ENCODE measurements around the gene NFU1. TPM values are rescaled to one million over a fixed set of nuclear protein-coding genes. Genes with fewer than 3 reads are reported as not detected.

The NFU1 gene
- total and polyA plus RNA-seq, 7 donors, result 43.2 to 91.4 (median 61.3) TPM

GRCh38 chr2:69469784-69470183 lies 32.5 kb upstream of the NFU1 start:
- Histone ChIP-seq H3K36me3 (peaks cover 0 to 17% (median 0%) of the 10 kb centered on the region in 4 donors), H3K9me3 (no peaks in the 10 kb centered on the region), H3K27me3 (no peaks in the 10 kb centered on the region), H3K4me1 (no peaks in the 10 kb centered on the region), H3K4me3 (no peak overlapping the region), H3K27ac (no peak overlapping the region)
- intact Hi-C loops (cut with DNase I), result no loop called here
- WGBS, 2 donors, result 86 to 93% methylated on average over 1 of the region's 1 CpG
- no peak for TF ChIP-seq CTCF (IDR thresholded peaks at IDR 0.05)
- TF ChIP-seq POLR2A (IDR thresholded peaks at IDR 0.05), result no peak
- TF ChIP-seq POLR2AphosphoS5 (IDR thresholded peaks at IDR 0.05), result no peak
- TF ChIP-seq EP300 (IDR thresholded peaks at IDR 0.05), result no peak
- DNase-seq, result no peak

GRCh38 chr2:69469375-69469774 lies 32.1 kb upstream of the NFU1 start:
- WGBS, 2 donors, result 86 to 87% methylated on average over 3 of the region's 3 CpGs

GRCh38 chr2:69466728-69467127 lies 29.5 kb upstream of the NFU1 start:
- no peak for DNase-seq
- 95% methylated on average over 8 of the region's 8 CpGs for WGBS, 2 donors
- no peaks in the 10 kb centered on the region for H3K9me3 ChIP-seq
- intact Hi-C loops (cut with DNase I), result no loop called here
- no peak for TF ChIP-seq EP300 (IDR thresholded peaks at IDR 0.05)
- no peak for TF ChIP-seq POLR2AphosphoS5 (IDR thresholded peaks at IDR 0.05)
- no peak for TF ChIP-seq CTCF (IDR thresholded peaks at IDR 0.05)
- TF ChIP-seq POLR2A (IDR thresholded peaks at IDR 0.05), result no peak
- H3K4me3 ChIP-seq, result no peak overlapping the region
- H3K27ac ChIP-seq, result no peak overlapping the region
- H3K27me3 ChIP-seq, result no peaks in the 10 kb centered on the region
- H3K4me1 ChIP-seq, result no peaks in the 10 kb centered on the region
- H3K36me3 ChIP-seq, result peaks cover 0 to 21% (median 0%) of the 10 kb centered on the region in 4 donors

More at GRCh38 chr2:69469375-69469774, 32.1 kb upstream of the NFU1 start:
- Histone ChIP-seq H3K27me3 (no peaks in the 10 kb centered on the region), H3K27ac (no peak overlapping the region), H3K4me1 (no peaks in the 10 kb centered on the region), H3K36me3 (peaks cover 0 to 17% (median 0%) of the 10 kb centered on the region in 4 donors), H3K4me3 (no peak overlapping the region), H3K9me3 (no peaks in the 10 kb centered on the region)
- DNase-seq, result no peak
- TF ChIP-seq POLR2A (IDR thresholded peaks at IDR 0.05) (no peak), POLR2AphosphoS5 (IDR thresholded peaks at IDR 0.05) (no peak), CTCF (IDR thresholded peaks at IDR 0.05) (no peak), EP300 (IDR thresholded peaks at IDR 0.05) (no peak)
- intact Hi-C loops (cut with DNase I), result no loop called here

- no peaks in the 10 kb centered on the region for H3K27me3 ChIP-seq
- intact Hi-C loops (cut with DNase I), result no loop called here
- H3K36me3 ChIP-seq, result peaks cover 0 to 21% (median 0%) of the 10 kb centered on the region in 4 donors
- H3K4me3 ChIP-seq, result no peak overlapping the region
- no peak for TF ChIP-seq CTCF (IDR thresholded peaks at IDR 0.05)
- peak in 3 of 4 donors; percentile 47 to 56 (median 49) for TF ChIP-seq POLR2AphosphoS5 (IDR thresholded peaks at IDR 0.05)
- no peaks in the 10 kb centered on the region for H3K4me1 ChIP-seq
- no peaks in the 10 kb centered on the region for H3K9me3 ChIP-seq
- WGBS, 2 donors, result 92 to 96% methylated on average over 14 of the region's 14 CpGs
- H3K27ac ChIP-seq, result peak overlapping the region in 3 of 4 donors; percentile 38 to 57 (median 40)
- DNase-seq, result peak; percentile 87
Observed at GRCh38 chr2:69465513-69466456, 28.6 kb upstream of the NFU1 start.
